Astrocyte (in vitro differentiated cells and primary cell): ENCODE results near the gene FBXL12. TPM values are rescaled to one million over a fixed set of nuclear protein-coding genes. Genes with fewer than 3 reads are reported as not detected.

ENCODE experiments used
- DNase-seq: peaks from one replicate; pipeline ENCODE4 v3.0.0-alpha.2; 2010; ENCODE audit warnings: low read depth
- FAIRE-seq: peaks from 2 replicates; lab custom pipeline; 2011; peaks lifted over from hg19 to GRCh38; lab: Jason Lieb, UNC
- H2AFZ ChIP-seq: 2 replicates; pipeline ENCODE4 v1.6.0; 2012; ENCODE audit warnings: low read depth, low read length, inconsistent platforms
- H3K27ac ChIP-seq: 2 replicates; pipeline ENCODE4 v1.5.1; 2011; ENCODE audit warnings: low read depth, low read length, inconsistent platforms
- H3K27me3 ChIP-seq: 2 replicates; pipeline ENCODE4 v1.6.0; 2011; ENCODE audit warnings: low read length, inconsistent platforms; ENCODE audit not compliant: insufficient read depth
- H3K36me3 ChIP-seq: 2 replicates; pipeline ENCODE4 v1.5.1; 2011; ENCODE audit warnings: low read length, inconsistent platforms; ENCODE audit not compliant: insufficient read depth
- H3K4me1 ChIP-seq: 2 replicates; pipeline ENCODE4 v1.5.1; 2011; ENCODE audit warnings: low read length, inconsistent platforms; ENCODE audit not compliant: insufficient read depth
- H3K4me2 ChIP-seq: 2 replicates; pipeline ENCODE4 v1.6.0; 2012; ENCODE audit warnings: low read length, inconsistent platforms
- H3K4me3 ChIP-seq: 2 replicates; pipeline ENCODE4 v1.5.1; 2011; ENCODE audit warnings: low read depth, mild to moderate bottlenecking, low read length, inconsistent platforms; ENCODE audit not compliant: insufficient read depth
- H3K79me2 ChIP-seq: 2 replicates; pipeline ENCODE4 v1.6.0; 2012; ENCODE audit warnings: mild to moderate bottlenecking, low read length, inconsistent platforms; ENCODE audit not compliant: insufficient read depth
- H3K9ac ChIP-seq: 2 replicates; pipeline ENCODE4 v1.6.0; 2012; ENCODE audit warnings: mild to moderate bottlenecking, low read length, inconsistent platforms
- H3K9me3 ChIP-seq: 2 replicates; pipeline ENCODE4 v1.5.1; 2012; ENCODE audit warnings: low read depth, mild to moderate bottlenecking, low read length, inconsistent platforms; ENCODE audit not compliant: insufficient read depth
- H4K20me1 ChIP-seq: 2 replicates; pipeline ENCODE4 v1.6.0; 2012; ENCODE audit warnings: low read length, inconsistent platforms; ENCODE audit not compliant: insufficient read depth
- H3K27ac Mint-ChIP-seq: one replicate; pipeline ENCODE4 v1.8.0; 2021; ENCODE audit warnings: mild to moderate bottlenecking, mixed read lengths; ENCODE audit not compliant: unreplicated experiment
- H3K27me3 Mint-ChIP-seq: one replicate; pipeline ENCODE4 v1.8.0; 2021; ENCODE audit warnings: low read depth, mixed read lengths; ENCODE audit not compliant: unreplicated experiment
- H3K36me3 Mint-ChIP-seq: one replicate; pipeline ENCODE4 v1.8.0; 2021; ENCODE audit warnings: low read depth, mixed read lengths; ENCODE audit not compliant: unreplicated experiment
- H3K4me1 Mint-ChIP-seq: one replicate; pipeline ENCODE4 v1.8.0; 2021; ENCODE audit warnings: low read depth, mixed read lengths; ENCODE audit not compliant: unreplicated experiment
- H3K4me3 Mint-ChIP-seq: one replicate; pipeline ENCODE4 v1.8.0; 2021; ENCODE audit warnings: mild to moderate bottlenecking, moderate library complexity, mixed read lengths; ENCODE audit not compliant: unreplicated experiment
- H3K9me3 Mint-ChIP-seq: one replicate; pipeline ENCODE4 v1.8.0; 2021; ENCODE audit warnings: mild to moderate bottlenecking, mixed read lengths; ENCODE audit not compliant: unreplicated experiment
- CTCF ChIP-seq: IDR thresholded peaks from 2 replicates; pipeline ENCODE4 v1.5.1; 2011; ENCODE audit warnings: low read depth, mild to moderate bottlenecking, inconsistent platforms, low read length, moderate library complexity; ENCODE audit not compliant: insufficient read depth
- EZH2 ChIP-seq: IDR thresholded peaks from 2 replicates; pipeline ENCODE4 v1.6.1; 2012; ENCODE audit warnings: mild to moderate bottlenecking, low read length, inconsistent platforms; ENCODE audit not compliant: insufficient read depth
- total RNA-seq: library from RNA; stranded (reverse); gene quantifications from 2 replicates; pipeline ENCODE4 v1.2.1, GENCODE V29; 2021

Gene FBXL12
- total RNA-seq, 1 donor from 2014 or later: 54.2 TPM

GRCh38 chr19:9819596-9819909 is 674 bp upstream of the FBXL12 start:
- DNase-seq (no peak), FAIRE-seq (no peak)
- H3K4me3 Mint-ChIP-seq: peak overlapping the region; percentile 94
- peak overlapping the region; percentile 88 for H3K27ac Mint-ChIP-seq
- H3K4me3 ChIP-seq: peak overlapping the region; percentile 48
- no peaks in the 10 kb centered on the region for H3K27me3 ChIP-seq
- H3K4me1 Mint-ChIP-seq: peaks cover 13% of the 10 kb centered on the region
- peaks cover 42% of the 10 kb centered on the region for H3K79me2 ChIP-seq
- peaks cover 23% of the 10 kb centered on the region for H4K20me1 ChIP-seq
- H3K9me3 ChIP-seq: no peaks in the 10 kb centered on the region
- peak overlapping the region; percentile 81 for H2AFZ ChIP-seq
- no peaks in the 10 kb centered on the region for H3K36me3 ChIP-seq
- no peak overlapping the region for H3K9ac ChIP-seq
- H3K27ac ChIP-seq: no peak overlapping the region
- H3K9me3 Mint-ChIP-seq: no peaks in the 10 kb centered on the region
- H3K36me3 Mint-ChIP-seq: peaks cover 18% of the 10 kb centered on the region
- TF ChIP-seq CTCF: no peak
- H3K4me1 ChIP-seq: peaks cover 8% of the 10 kb centered on the region
- H3K27me3 Mint-ChIP-seq: no peaks in the 10 kb centered on the region
- peak overlapping the region; percentile 84 for H3K4me2 ChIP-seq

- no peaks in the 10 kb centered on the region for H3K27me3 Mint-ChIP-seq
- no peak for DNase-seq
- Histone ChIP-seq H3K4me2 (peak overlapping the region; percentile 93), H3K79me2 (peaks cover 47% of the 10 kb centered on the region), H3K36me3 (no peaks in the 10 kb centered on the region), H3K9ac (peak overlapping the region; percentile 97), H3K27me3 (no peaks in the 10 kb centered on the region), H3K27ac (peak overlapping the region; percentile 94), H3K4me3 (peak overlapping the region; percentile 97), H3K4me1 (peaks cover 8% of the 10 kb centered on the region), H3K9me3 (no peaks in the 10 kb centered on the region), H4K20me1 (peaks cover 23% of the 10 kb centered on the region), H2AFZ (peak overlapping the region; percentile 96)
- TF ChIP-seq EZH2 (no peak), CTCF (no peak)
- H3K4me1 Mint-ChIP-seq: peaks cover 12% of the 10 kb centered on the region
- no peak for FAIRE-seq
- peak overlapping the region; percentile 92 for H3K27ac Mint-ChIP-seq
- no peaks in the 10 kb centered on the region for H3K9me3 Mint-ChIP-seq
- H3K36me3 Mint-ChIP-seq: peaks cover 22% of the 10 kb centered on the region
- peak overlapping the region; percentile 94 for H3K4me3 Mint-ChIP-seq
Observed at GRCh38 chr19:9818175-9818733, 625 bp downstream of the FBXL12 start.

GRCh38 chr19:9811139-9811538 is 7.7 kb downstream of the FBXL12 start:
- TF ChIP-seq EZH2 (no peak), CTCF (no peak)
- no peaks in the 10 kb centered on the region for H3K9me3 Mint-ChIP-seq
- no peak overlapping the region for H3K4me3 ChIP-seq
- H3K27me3 ChIP-seq: no peaks in the 10 kb centered on the region
- H3K4me1 Mint-ChIP-seq: no peaks in the 10 kb centered on the region
- no peaks in the 10 kb centered on the region for H3K9me3 ChIP-seq
- peaks cover 26% of the 10 kb centered on the region for H3K79me2 ChIP-seq
- H3K4me2 ChIP-seq: no peak overlapping the region
- no peaks in the 10 kb centered on the region for H3K27me3 Mint-ChIP-seq
- no peak overlapping the region for H3K27ac ChIP-seq
- no peak overlapping the region for H2AFZ ChIP-seq
- H3K4me1 ChIP-seq: no peaks in the 10 kb centered on the region
- no peak for FAIRE-seq
- peaks cover 14% of the 10 kb centered on the region for H3K36me3 Mint-ChIP-seq
- H3K36me3 ChIP-seq: peaks cover 11% of the 10 kb centered on the region
- no peak overlapping the region for H3K27ac Mint-ChIP-seq
- H4K20me1 ChIP-seq: peaks cover 9% of the 10 kb centered on the region
- no peak overlapping the region for H3K4me3 Mint-ChIP-seq
- no peak overlapping the region for H3K9ac ChIP-seq
- no peak for DNase-seq
